HG03045 (cell line): Measurements from ENCODE around the gene CELF2.

Experiments used
- ATAC-seq: cut with Tn5 transposase; IDR thresholded peaks from one replicate; pipeline ENCODE4 v1.9.1; 2021; ENCODE audit warnings: mild to moderate bottlenecking, moderate library complexity; ENCODE audit not compliant: unreplicated experiment

CELF2 gene

GRCh38 chr10:11215471-11215870 is 197.8 kb downstream of the CELF2 start:
- ATAC-seq: no peak

- ATAC-seq: no peak
Measured at GRCh38 chr10:11217521-11217920, 199.8 kb downstream of the CELF2 start.

- no peak for ATAC-seq
Measured at GRCh38 chr10:11218395-11218794, 200.7 kb downstream of the CELF2 start.

GRCh38 chr10:11219431-11219830 is 201.8 kb downstream of the CELF2 start:
- ATAC-seq: no peak

- no peak for ATAC-seq
Measured at GRCh38 chr10:11223081-11223480, 205.4 kb downstream of the CELF2 start.

GRCh38 chr10:11223507-11224140 is 206.0 kb downstream of the CELF2 start:
- no peak for ATAC-seq

- ATAC-seq: no peak
Measured at GRCh38 chr10:11224321-11224720, 206.6 kb downstream of the CELF2 start.

- ATAC-seq: no peak
Measured at GRCh38 chr10:11224792-11225416, 207.2 kb downstream of the CELF2 start.

GRCh38 chr10:11225935-11226334 is 208.3 kb downstream of the CELF2 start:
- ATAC-seq: peak; percentile 50

GRCh38 chr10:11227103-11227502 is 209.4 kb downstream of the CELF2 start:
- ATAC-seq: peak; percentile 38

GRCh38 chr10:11229893-11230292 is 212.2 kb downstream of the CELF2 start:
- ATAC-seq: no peak

GRCh38 chr10:11230498-11231167 is 213.0 kb downstream of the CELF2 start:
- no peak for ATAC-seq

- ATAC-seq: no peak
Measured at GRCh38 chr10:11231285-11231684, 213.6 kb downstream of the CELF2 start.

- no peak for ATAC-seq
Measured at GRCh38 chr10:11232222-11232961, 214.7 kb downstream of the CELF2 start.

GRCh38 chr10:11234857-11235531 is 217.3 kb downstream of the CELF2 start:
- ATAC-seq: no peak

GRCh38 chr10:11235771-11236170 is 218.1 kb downstream of the CELF2 start:
- no peak for ATAC-seq

- ATAC-seq: peak; percentile 57
Measured at GRCh38 chr10:11236234-11236633, 218.6 kb downstream of the CELF2 start.

- no peak for ATAC-seq
Measured at GRCh38 chr10:11237571-11237970, 219.9 kb downstream of the CELF2 start.

GRCh38 chr10:11238893-11239292 is 221.2 kb downstream of the CELF2 start:
- ATAC-seq: no peak

- ATAC-seq: no peak
Measured at GRCh38 chr10:11240641-11241040, 223.0 kb downstream of the CELF2 start.
